HEK293 (cell line): Measurements from ENCODE around the gene GNAS.

Experiments used
- CTCF ChIA-PET: fragments of 350-600 bp; formaldehyde crosslinking; extraction: SDS; loops from one replicate; lab custom pipeline; 2021; ENCODE audit warnings: antibody characterized with exemption; lab: Yijun Ruan, JAX
- POLR2A ChIA-PET: fragments of 300-600 bp; formaldehyde crosslinking; extraction: SDS; loops from one replicate; lab custom pipeline; 2020; ENCODE audit warnings: antibody characterized with exemption, inconsistent platforms; lab: Yijun Ruan, JAX
- H3K27ac ChIP-seq: fragments of 200-500 bp; sonication (Bioruptor generic); 2 replicates; pipeline ENCODE4 v1.5.1; 2014; ENCODE audit warnings: low read depth, low read length, control low read depth, inconsistent platforms; ENCODE audit errors: extremely low read depth
- H3K36me3 ChIP-seq, 2 experiments: fragments of 200-500 bp in 1 of 2; sonication (Bioruptor generic) in 1 of 2; 1 replicate in 1 of 2; 2 replicates in 1 of 2; pipeline ENCODE4 v1.5.1; 2014 to 2017; ENCODE audit warnings: inconsistent platforms in 2 of 2, low read length in 2 of 2; ENCODE audit not compliant: control insufficient read depth in 2 of 2, insufficient read depth in 1 of 2
- H3K4me1 ChIP-seq: fragments of 200-500 bp; sonication (Bioruptor generic); 2 replicates; pipeline ENCODE4 v1.5.1; 2014; ENCODE audit warnings: mild to moderate bottlenecking, low read length, inconsistent platforms; ENCODE audit not compliant: control insufficient read depth, insufficient read depth
- H3K4me3 ChIP-seq: 2 replicates; pipeline ENCODE4 v1.5.1; 2011; ENCODE audit warnings: low read depth, mild to moderate bottlenecking, control low read depth, low read length, moderate library complexity
- H3K9me3 ChIP-seq: fragments of 200-500 bp; sonication (Bioruptor generic); 2 replicates; pipeline ENCODE4 v1.5.1; 2014; ENCODE audit warnings: low read depth, low read length, inconsistent platforms; ENCODE audit not compliant: control insufficient read depth, insufficient read depth
- BCL11B ChIP-seq: fragments of 450-650 bp; formaldehyde crosslinking; IDR thresholded peaks from 2 replicates; pipeline ENCODE4 v1.5.1; 2016; ENCODE audit warnings: low read depth, missing biosample characterization, missing genetic modification characterization
- FEZF1 ChIP-seq: fragments of 450-650 bp; formaldehyde crosslinking; IDR thresholded peaks from 2 replicates; pipeline ENCODE4 v1.5.1; 2016; ENCODE audit warnings: missing biosample characterization, missing genetic modification characterization
- KLF9 ChIP-seq: fragments of 450-650 bp; formaldehyde crosslinking; IDR thresholded peaks from 2 replicates; pipeline ENCODE4 v1.5.1; 2016; ENCODE audit warnings: missing biosample characterization, missing genetic modification characterization, low read depth
- PATZ1 ChIP-seq: fragments of 450-650 bp; formaldehyde crosslinking; IDR thresholded peaks from 2 replicates; pipeline ENCODE4 v1.5.1; 2016; ENCODE audit warnings: missing biosample characterization, missing genetic modification characterization
- REST ChIP-seq: fragments of 450-650 bp; formaldehyde crosslinking; IDR thresholded peaks from 2 replicates; pipeline ENCODE4 v1.5.1; 2016; ENCODE audit warnings: missing biosample characterization, missing genetic modification characterization
- SETDB1 ChIP-seq: IDR thresholded peaks from one replicate; pipeline ENCODE4 v1.6.1; 2017; ENCODE audit warnings: mild to moderate bottlenecking, low read length, moderate library complexity, mixed read lengths; ENCODE audit not compliant: insufficient read length
- ZBTB8A ChIP-seq: fragments of 450-650 bp; formaldehyde crosslinking; IDR thresholded peaks from 2 replicates; pipeline ENCODE4 v1.5.1; 2016; ENCODE audit warnings: missing biosample characterization, missing genetic modification characterization
- ZFHX2 ChIP-seq: fragments of 450-650 bp; formaldehyde crosslinking; conservative IDR thresholded peaks from 2 replicates; pipeline ENCODE4 v1.5.1; 2016; ENCODE audit warnings: missing biosample characterization, missing genetic modification characterization
- ZFP37 ChIP-seq: fragments of 450-650 bp; formaldehyde crosslinking; IDR thresholded peaks from 2 replicates; pipeline ENCODE4 v1.5.1; 2016; ENCODE audit warnings: missing biosample characterization, missing genetic modification characterization
- ZNF221 ChIP-seq: fragments of 450-650 bp; formaldehyde crosslinking; IDR thresholded peaks from 2 replicates; pipeline ENCODE4 v1.5.1; 2017; ENCODE audit warnings: missing biosample characterization, missing genetic modification characterization, borderline replicate concordance
- ZNF324 ChIP-seq: fragments of 450-650 bp; formaldehyde crosslinking; IDR thresholded peaks from 2 replicates; pipeline ENCODE4 v1.5.1; 2016; ENCODE audit warnings: missing biosample characterization, missing genetic modification characterization
- ZNF354C ChIP-seq: fragments of 450-650 bp; formaldehyde crosslinking; IDR thresholded peaks from 2 replicates; pipeline ENCODE4 v1.5.1; 2016; ENCODE audit warnings: missing biosample characterization, missing genetic modification characterization, low read depth, borderline replicate concordance
- ZNF404 ChIP-seq: fragments of 450-650 bp; formaldehyde crosslinking; IDR thresholded peaks from 2 replicates; pipeline ENCODE4 v1.5.1; 2017; ENCODE audit warnings: missing biosample characterization, missing genetic modification characterization
- ZNF416 ChIP-seq: fragments of 450-650 bp; formaldehyde crosslinking; IDR thresholded peaks from 2 replicates; pipeline ENCODE4 v1.5.1; 2016; ENCODE audit warnings: missing biosample characterization, missing genetic modification characterization
- ZNF561 ChIP-seq: fragments of 450-650 bp; IDR thresholded peaks from 2 replicates; pipeline ENCODE4 v1.5.1; 2018; ENCODE audit warnings: missing biosample characterization, missing genetic modification characterization, borderline replicate concordance
- ZNF596 ChIP-seq: fragments of 450-650 bp; IDR thresholded peaks from 2 replicates; pipeline ENCODE4 v1.5.0; 2018; ENCODE audit warnings: missing biosample characterization, mild to moderate bottlenecking, missing genetic modification characterization, moderate library complexity
- ZNF785 ChIP-seq: fragments of 450-650 bp; formaldehyde crosslinking; IDR thresholded peaks from 2 replicates; pipeline ENCODE4 v1.5.1; 2016; ENCODE audit warnings: missing biosample characterization, missing genetic modification characterization
- ZNF791 ChIP-seq: fragments of 450-650 bp; formaldehyde crosslinking; IDR thresholded peaks from 2 replicates; pipeline ENCODE4 v1.5.1; 2016; ENCODE audit warnings: missing biosample characterization, missing genetic modification characterization

Gene GNAS

GRCh38 chr20:58852543-58853271, at the start of gene GNAS:
GNAS (plus strand) TSS chr20:58852716.
- Histone ChIP-seq H3K36me3 (peaks cover 0 to 18% of the 10 kb centered on the region in 2 experiments; a peak in 2 of 3 replicates), H3K4me1 (no peaks in the 10 kb centered on the region), H3K9me3 (no peaks in the 10 kb centered on the region), H3K27ac (no peak within 1 kb of the TSS), H3K4me3 (no peak within 1 kb of the TSS)
- POLR2A ChIA-PET, result no interaction called here
- TF ChIP-seq ZFP37 (tag by site-specific recombination) (no peak), ZNF416 (tag by site-specific recombination) (no peak), ZNF324 (tag by site-specific recombination) (no peak), ZBTB8A (tag by site-specific recombination) (no peak), ZNF791 (tag by site-specific recombination) (no peak), REST (no peak), ZNF785 (tag by site-specific recombination) (no peak), ZNF221 (tag by site-specific recombination) (no peak), ZNF404 (tag by site-specific recombination) (no peak), ZNF596 (no peak)
- CTCF ChIA-PET, result interaction anchor here (0.7 kb wide), 1 partner anchor 560 kb away, joined by 4 read pairs; no protein-coding TSS in a partner anchor

GRCh38 chr20:58803533-58803932, 49.0 kb upstream of the GNAS start:
- ChIA-PET POLR2A (no interaction called here), CTCF (no interaction called here)
- Histone ChIP-seq H3K36me3 (no peaks in the 10 kb centered on the region), H3K4me3 (no peak overlapping the region), H3K4me1 (no peaks in the 10 kb centered on the region), H3K27ac (no peak overlapping the region), H3K9me3 (no peaks in the 10 kb centered on the region)
- TF ChIP-seq BCL11B (tag by site-specific recombination), result no peak
- no peak for TF ChIP-seq KLF9 (tag by site-specific recombination)
- no peak for TF ChIP-seq ZNF354C (tag by site-specific recombination)
- TF ChIP-seq PATZ1 (tag by site-specific recombination), result no peak
- TF ChIP-seq SETDB1, result no peak
- no peak for TF ChIP-seq ZFHX2
- no peak for TF ChIP-seq ZNF561 (tag by site-specific recombination)
- no peak for TF ChIP-seq FEZF1 (tag by site-specific recombination)
- TF ChIP-seq, all 188 proteins: peak for 0
